OCI-LY1 (cell line): ENCODE data around the gene PPP1R1C.
A peak's percentile ranks its signal among the peaks of the same experiment; 100 is the strongest.
"Not testable (repeated sequence)": the region's sequence is repeated elsewhere in the genome, so short reads cannot be mapped to it uniquely, and the experiment has no call there.

Source experiments
- H2AFZ ChIP-seq: fragments of 200-600 bp; sonication (generic), shearing (Covaris generic); 2 replicates; pipeline ENCODE4 v1.6.0; 2014; ENCODE audit warnings: antibody characterized with exemption, mild to moderate bottlenecking, low read length
- H3F3A ChIP-seq: fragments of 200-600 bp; sonication (generic), shearing (Covaris generic); 2 replicates; pipeline ENCODE4 v1.6.0; 2014; ENCODE audit warnings: mild to moderate bottlenecking, antibody characterized with exemption, low read length, moderate library complexity; ENCODE audit not compliant: insufficient read depth
- H3K27ac ChIP-seq: fragments of 200-600 bp; sonication (generic); 2 replicates; pipeline ENCODE4 v1.5.1; 2014; ENCODE audit warnings: low read length, mixed run types, mild to moderate bottlenecking, low read depth; ENCODE audit not compliant: poor library complexity, severe bottlenecking
- H3K27me3 ChIP-seq: fragments of 200-600 bp; sonication (generic); 2 replicates; pipeline ENCODE4 v1.6.0; 2014; ENCODE audit warnings: antibody characterized with exemption, mild to moderate bottlenecking, low read length, moderate library complexity; ENCODE audit not compliant: insufficient read depth
- H3K36me3 ChIP-seq: fragments of 200-600 bp; sonication (generic); 2 replicates; pipeline ENCODE4 v1.6.1; 2014; ENCODE audit warnings: mild to moderate bottlenecking, antibody characterized with exemption, low read length, moderate library complexity, mixed read lengths; ENCODE audit not compliant: insufficient read depth
- H3K4me1 ChIP-seq: fragments of 200-600 bp; sonication (generic); 2 replicates; pipeline ENCODE4 v1.5.1; 2014; ENCODE audit warnings: mild to moderate bottlenecking, low read length, moderate library complexity; ENCODE audit not compliant: insufficient read depth, severe bottlenecking
- H3K4me2 ChIP-seq: fragments of 200-600 bp; sonication (generic), shearing (Covaris generic); 2 replicates; pipeline ENCODE4 v1.6.1; 2014; ENCODE audit warnings: low read length
- H3K4me3 ChIP-seq: fragments of 200-600 bp; sonication (generic); 2 replicates; pipeline ENCODE4 v1.5.1; 2014; ENCODE audit warnings: low read length, low read depth, mild to moderate bottlenecking, mixed read lengths; ENCODE audit not compliant: poor library complexity, severe bottlenecking
- H3K79me2 ChIP-seq: fragments of 200-600 bp; shearing (Covaris generic); 2 replicates; pipeline ENCODE4 v1.6.1; 2016; ENCODE audit warnings: mixed run types, low read length, mixed read lengths; ENCODE audit not compliant: insufficient read depth
- H3K9ac ChIP-seq: fragments of 200-600 bp; sonication (generic), shearing (Covaris generic); 2 replicates; pipeline ENCODE4 v1.6.1; 2014; ENCODE audit warnings: mild to moderate bottlenecking, low read length, mixed read lengths
- H3K9me2 ChIP-seq: fragments of 200-600 bp; sonication (generic), shearing (Covaris generic); 2 replicates; pipeline ENCODE4 v1.6.1; 2014; ENCODE audit warnings: low read depth, mild to moderate bottlenecking, low read length, mixed read lengths
- H3K9me3 ChIP-seq: fragments of 200-600 bp; shearing (Covaris generic); 2 replicates; pipeline ENCODE4 v1.6.1; 2014; ENCODE audit warnings: low read length, mixed read lengths
- H4K20me1 ChIP-seq: fragments of 200-600 bp; sonication (generic), shearing (Covaris generic); 2 replicates; pipeline ENCODE4 v1.6.0; 2016; ENCODE audit warnings: mild to moderate bottlenecking, low read length; ENCODE audit not compliant: insufficient read depth
- EZH2 ChIP-seq: fragments of 200-600 bp; sonication (generic), shearing (Covaris generic); IDR thresholded peaks from 2 replicates; pipeline ENCODE4 v1.8.0; 2017; ENCODE audit warnings: borderline replicate concordance, mixed run types, mild to moderate bottlenecking, antibody characterized with exemption, low read length, moderate library complexity, mixed read lengths
- TF ChIP-seq, protein P1 (sequence below): fragments of 200-600 bp; sonication (generic), shearing (Covaris generic); IDR thresholded peaks from 2 replicates; pipeline ENCODE4 v1.5.1; 2017; ENCODE audit warnings: mild to moderate bottlenecking, antibody characterized with exemption, low read length, moderate library complexity, mixed read lengths

The PPP1R1C gene

GRCh38 chr2:182019731-182020130 lies 34.1 kb downstream of the PPP1R1C start:
- H3K27ac ChIP-seq: peak overlapping the region; percentile 56
- no peaks in the 10 kb centered on the region for H3K9me2 ChIP-seq

GRCh38 chr2:182020286-182021070 lies 34.8 kb downstream of the PPP1R1C start:
- Histone ChIP-seq H3K9me2 (no peaks in the 10 kb centered on the region), H3K4me2 (no peak overlapping the region; the same call in 1 of the 2 replicates), H3K4me1 (peaks cover 21% of the 10 kb centered on the region), H3K9me3 (no peaks in the 10 kb centered on the region), H3K36me3 (no peaks in the 10 kb centered on the region), H3K27ac (peak overlapping the region; percentile 56), H3K9ac (no peak overlapping the region), H3F3A (no peaks in the 10 kb centered on the region), H4K20me1 (no peaks in the 10 kb centered on the region), H2AFZ (no peak overlapping the region), H3K27me3 (no peaks in the 10 kb centered on the region), H3K79me2 (no peaks in the 10 kb centered on the region), H3K4me3 (no peak overlapping the region)
- no peak for TF ChIP-seq EZH2
- TF ChIP-seq, protein P1, sequence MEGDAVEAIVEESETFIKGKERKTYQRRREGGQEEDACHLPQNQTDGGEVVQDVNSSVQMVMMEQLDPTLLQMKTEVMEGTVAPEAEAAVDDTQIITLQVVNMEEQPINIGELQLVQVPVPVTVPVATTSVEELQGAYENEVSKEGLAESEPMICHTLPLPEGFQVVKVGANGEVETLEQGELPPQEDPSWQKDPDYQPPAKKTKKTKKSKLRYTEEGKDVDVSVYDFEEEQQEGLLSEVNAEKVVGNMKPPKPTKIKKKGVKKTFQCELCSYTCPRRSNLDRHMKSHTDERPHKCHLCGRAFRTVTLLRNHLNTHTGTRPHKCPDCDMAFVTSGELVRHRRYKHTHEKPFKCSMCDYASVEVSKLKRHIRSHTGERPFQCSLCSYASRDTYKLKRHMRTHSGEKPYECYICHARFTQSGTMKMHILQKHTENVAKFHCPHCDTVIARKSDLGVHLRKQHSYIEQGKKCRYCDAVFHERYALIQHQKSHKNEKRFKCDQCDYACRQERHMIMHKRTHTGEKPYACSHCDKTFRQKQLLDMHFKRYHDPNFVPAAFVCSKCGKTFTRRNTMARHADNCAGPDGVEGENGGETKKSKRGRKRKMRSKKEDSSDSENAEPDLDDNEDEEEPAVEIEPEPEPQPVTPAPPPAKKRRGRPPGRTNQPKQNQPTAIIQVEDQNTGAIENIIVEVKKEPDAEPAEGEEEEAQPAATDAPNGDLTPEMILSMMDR: no peak

More at GRCh38 chr2:182019731-182020130, 34.1 kb downstream of the PPP1R1C start:
- no peak overlapping the region for H3K4me3 ChIP-seq
- TF ChIP-seq, protein P1: no peak
- TF ChIP-seq EZH2: no peak
- H3K4me2 ChIP-seq: no peak overlapping the region
- no peaks in the 10 kb centered on the region for H4K20me1 ChIP-seq
- no peaks in the 10 kb centered on the region for H3F3A ChIP-seq
- H2AFZ ChIP-seq: no peak overlapping the region
- no peaks in the 10 kb centered on the region for H3K27me3 ChIP-seq
- no peaks in the 10 kb centered on the region for H3K36me3 ChIP-seq
- no peaks in the 10 kb centered on the region for H3K79me2 ChIP-seq
- peaks cover 21% of the 10 kb centered on the region for H3K4me1 ChIP-seq
- no peaks in the 10 kb centered on the region for H3K9me3 ChIP-seq
- no peak overlapping the region for H3K9ac ChIP-seq

GRCh38 chr2:182023235-182023634 lies 37.6 kb downstream of the PPP1R1C start:
- H3K4me3 ChIP-seq: no peak overlapping the region
- no peaks in the 10 kb centered on the region for H3K36me3 ChIP-seq
- no peak overlapping the region for H3K4me2 ChIP-seq
- no peak overlapping the region for H2AFZ ChIP-seq
- no peaks in the 10 kb centered on the region for H4K20me1 ChIP-seq
- peaks cover 21% of the 10 kb centered on the region for H3K4me1 ChIP-seq
- no peak for TF ChIP-seq EZH2
- TF ChIP-seq, protein P1: no peak
- H3K79me2 ChIP-seq: no peaks in the 10 kb centered on the region
- H3K9me2 ChIP-seq: no peaks in the 10 kb centered on the region
- H3F3A ChIP-seq: no peaks in the 10 kb centered on the region
- no peak overlapping the region for H3K27ac ChIP-seq
- no peaks in the 10 kb centered on the region for H3K27me3 ChIP-seq
- H3K9me3 ChIP-seq: no peaks in the 10 kb centered on the region
- H3K9ac ChIP-seq: no peak overlapping the region

- H3K4me1 ChIP-seq, H4K20me1 ChIP-seq, H3F3A ChIP-seq, H3K36me3 ChIP-seq, H3K9me2 ChIP-seq, H3K4me3 ChIP-seq, H2AFZ ChIP-seq, H3K27me3 ChIP-seq, H3K4me2 ChIP-seq, H3K79me2 ChIP-seq, H3K27ac ChIP-seq, H3K9me3 ChIP-seq, H3K9ac ChIP-seq: not testable (repeated sequence)
Measured at GRCh38 chr2:182030875-182031274, 45.2 kb downstream of the PPP1R1C start.
